ENCODE data around the gene TCF7L2. TPM values are rescaled to one million over a fixed set of nuclear protein-coding genes. Genes with fewer than 3 reads are reported as not detected.

The TCF7L2 gene
- total RNA-seq, 1 donor from 2014 or later: 88.2 TPM

- TF ChIP-seq CTCF (IDR thresholded peaks at IDR 0.05): no peak
- peak overlapping the region; percentile 98 for H3K27ac Mint-ChIP-seq (ENCODE audit: unreplicated experiment)
- H3K9me3 Mint-ChIP-seq (ENCODE audit: unreplicated experiment): no peaks in the 10 kb centered on the region
- peaks cover 81% of the 10 kb centered on the region for H3K4me1 Mint-ChIP-seq (ENCODE audit: unreplicated experiment)
- H3K4me3 Mint-ChIP-seq (ENCODE audit: unreplicated experiment): peak overlapping the region; percentile 81
- no peaks in the 10 kb centered on the region for H3K27me3 Mint-ChIP-seq (ENCODE audit: unreplicated experiment)
- DNase-seq (ENCODE audit: extremely low spot score, unreplicated experiment): peak; percentile 49
- peaks cover 2% of the 10 kb centered on the region for H3K36me3 Mint-ChIP-seq (ENCODE audit: unreplicated experiment)
These were observed 178.5 kb downstream of the TCF7L2 start for GRCh38 chr10:113128450-113129070.

- peak; percentile 44 for DNase-seq (ENCODE audit: extremely low spot score, unreplicated experiment)
- TF ChIP-seq CTCF (IDR thresholded peaks at IDR 0.05): no peak
- no peaks in the 10 kb centered on the region for H3K9me3 Mint-ChIP-seq (ENCODE audit: unreplicated experiment)
- peaks cover 2% of the 10 kb centered on the region for H3K36me3 Mint-ChIP-seq (ENCODE audit: unreplicated experiment)
- H3K27me3 Mint-ChIP-seq (ENCODE audit: unreplicated experiment): no peaks in the 10 kb centered on the region
- H3K27ac Mint-ChIP-seq (ENCODE audit: unreplicated experiment): peak overlapping the region; percentile 98
- peaks cover 86% of the 10 kb centered on the region for H3K4me1 Mint-ChIP-seq (ENCODE audit: unreplicated experiment)
- peak overlapping the region; percentile 81 for H3K4me3 Mint-ChIP-seq (ENCODE audit: unreplicated experiment)
These were observed 179.1 kb downstream of the TCF7L2 start for GRCh38 chr10:113129117-113129516.

- no peak for TF ChIP-seq CTCF (IDR thresholded peaks at IDR 0.05)
- H3K4me1 Mint-ChIP-seq (ENCODE audit: unreplicated experiment): peaks cover 90% of the 10 kb centered on the region
- peak overlapping the region; percentile 98 for H3K27ac Mint-ChIP-seq (ENCODE audit: unreplicated experiment)
- peaks cover 2% of the 10 kb centered on the region for H3K36me3 Mint-ChIP-seq (ENCODE audit: unreplicated experiment)
- DNase-seq (ENCODE audit: extremely low spot score, unreplicated experiment): no peak
- H3K27me3 Mint-ChIP-seq (ENCODE audit: unreplicated experiment): no peaks in the 10 kb centered on the region
- no peaks in the 10 kb centered on the region for H3K9me3 Mint-ChIP-seq (ENCODE audit: unreplicated experiment)
- H3K4me3 Mint-ChIP-seq (ENCODE audit: unreplicated experiment): peak overlapping the region; percentile 81
These were observed 180.1 kb downstream of the TCF7L2 start for GRCh38 chr10:113130014-113130641.

- Mint-ChIP-seq H3K27ac (ENCODE audit: unreplicated experiment) (peak overlapping the region; percentile 98), H3K4me3 (ENCODE audit: unreplicated experiment) (peak overlapping the region; percentile 65), H3K9me3 (ENCODE audit: unreplicated experiment) (no peaks in the 10 kb centered on the region), H3K36me3 (ENCODE audit: unreplicated experiment) (peaks cover 4% of the 10 kb centered on the region), H3K27me3 (ENCODE audit: unreplicated experiment) (no peaks in the 10 kb centered on the region), H3K4me1 (ENCODE audit: unreplicated experiment) (peaks cover 88% of the 10 kb centered on the region)
- TF ChIP-seq CTCF (IDR thresholded peaks at IDR 0.05): no peak
- DNase-seq (ENCODE audit: extremely low spot score, unreplicated experiment): peak; percentile 34
These were observed 181.7 kb downstream of the TCF7L2 start for GRCh38 chr10:113131613-113132261.

- Mint-ChIP-seq H3K27ac (ENCODE audit: unreplicated experiment) (peak overlapping the region; percentile 98), H3K27me3 (ENCODE audit: unreplicated experiment) (no peaks in the 10 kb centered on the region), H3K9me3 (ENCODE audit: unreplicated experiment) (no peaks in the 10 kb centered on the region), H3K4me1 (ENCODE audit: unreplicated experiment) (peaks cover 82% of the 10 kb centered on the region), H3K4me3 (ENCODE audit: unreplicated experiment) (peak overlapping the region; percentile 65), H3K36me3 (ENCODE audit: unreplicated experiment) (peaks cover 4% of the 10 kb centered on the region)
- DNase-seq (ENCODE audit: extremely low spot score, unreplicated experiment): peak; percentile 82
- TF ChIP-seq CTCF (IDR thresholded peaks at IDR 0.05): no peak
These were observed 182.6 kb downstream of the TCF7L2 start for GRCh38 chr10:113132591-113133121.
